T-cell (primary cell): ENCODE results near the gene HRH1. TPM values are rescaled to one million over a fixed set of nuclear protein-coding genes. Genes with fewer than 3 reads are reported as not detected.

Experiments used
- ATAC-seq, 4 experiments: fragments of 200-7000 bp in 3 of 4; fragments of 150-1000 bp in 1 of 4; cut with Tn5 transposase; replicated peaks in 1 of 4; 1 replicate in 3 of 4; 2 replicates in 1 of 4; pipeline ENCODE4 v1.10.0; 2021; ENCODE audit warnings: moderate library complexity in 3 of 4, mild to moderate bottlenecking in 2 of 4, moderate number of reproducible peaks in 1 of 4
- CTCF ChIA-PET, 2 donors: fragments of 300-600 bp; sonication (Branson Sonifier 250); formaldehyde crosslinking; loops; one replicate each; lab custom pipeline; 2022; ENCODE audit warnings: antibody characterized with exemption in 2 of 2; lab: Charles Lee
- POLR2A ChIA-PET, 2 donors: fragments of 300-600 bp; sonication (Branson Sonifier 250); formaldehyde crosslinking; loops; one replicate each; lab custom pipeline; 2022; ENCODE audit warnings: antibody characterized with exemption in 2 of 2; lab: Charles Lee
- DNase-seq, 35 experiments: peaks; one replicate each; pipeline versions ENCODE4 v3.0.0 to v3.0.0-alpha.2; 2013 to 2023
- H3K27ac ChIP-seq: one replicate; pipeline ENCODE4 v1.5.1; 2013; ENCODE audit warnings: low read length
- H3K27me3 ChIP-seq, 2 experiments: replicated peaks in 1 of 2; 1 replicate in 1 of 2; 2 replicates in 1 of 2; pipeline versions ENCODE4 v1.6.1 to v1.7.0; 2013; ENCODE audit warnings: low read length in 1 of 2, mixed read lengths in 1 of 2; ENCODE audit not compliant: control insufficient read depth in 2 of 2, insufficient read depth in 2 of 2; ENCODE audit errors: extremely low read depth in 1 of 2
- H3K36me3 ChIP-seq, 2 donors: 1 replicate in 1 of 2; 2 replicates in 1 of 2; pipeline versions ENCODE4 v1.6.1 to v1.7.0; 2013; ENCODE audit warnings: low read length in 1 of 2; ENCODE audit not compliant: control insufficient read depth in 2 of 2, insufficient read depth in 1 of 2; ENCODE audit errors: extremely low read depth in 1 of 2
- H3K4me1 ChIP-seq, 2 experiments: 1 replicate in 1 of 2; 2 replicates in 1 of 2; pipeline versions ENCODE4 v1.6.1 to v1.7.0; 2013; ENCODE audit warnings: low read length in 2 of 2, mixed read lengths in 1 of 2; ENCODE audit not compliant: insufficient read depth in 2 of 2, control insufficient read depth in 1 of 2; ENCODE audit errors: extremely low read depth in 1 of 2
- H3K4me3 ChIP-seq, 2 donors: 1 replicate in 1 of 2; 2 replicates in 1 of 2; pipeline versions ENCODE4 v1.5.1 to v1.7.0; 2013; ENCODE audit warnings: mild to moderate bottlenecking in 2 of 2, low read length in 1 of 2, moderate library complexity in 1 of 2; ENCODE audit not compliant: control insufficient read depth in 1 of 2; ENCODE audit errors: extremely low read depth in 1 of 2
- H3K9me3 ChIP-seq: 2 replicates; pipeline ENCODE4 v1.7.0; 2013
- H3K27ac Mint-ChIP-seq, 2 donors: one replicate each; pipeline ENCODE4 v1.8.0; 2020 to 2021; ENCODE audit warnings: mild to moderate bottlenecking in 2 of 2, mixed read lengths in 2 of 2
- H3K27me3 Mint-ChIP-seq, 2 donors: one replicate each; pipeline ENCODE4 v1.8.0; 2021 to 2022; ENCODE audit warnings: mixed read lengths in 2 of 2
- H3K36me3 Mint-ChIP-seq: one replicate; pipeline ENCODE4 v1.8.0; 2021; ENCODE audit warnings: mixed read lengths
- H3K4me1 Mint-ChIP-seq, 3 donors: one replicate each; pipeline ENCODE4 v1.8.0; 2020 to 2022; ENCODE audit warnings: mixed read lengths in 3 of 3, mild to moderate bottlenecking in 1 of 3
- H3K4me3 Mint-ChIP-seq, 3 donors: one replicate each; pipeline ENCODE4 v1.8.0; 2020 to 2022; ENCODE audit warnings: mild to moderate bottlenecking in 3 of 3, mixed read lengths in 3 of 3, moderate library complexity in 3 of 3
- H3K9me3 Mint-ChIP-seq, 3 donors: one replicate each; pipeline ENCODE4 v1.8.0; 2020 to 2022; ENCODE audit warnings: mixed read lengths in 3 of 3
- WGBS: methylation state at CpG from one replicate; pipeline ENCODE4 v1.1.5; 2013; ENCODE audit warnings: missing lambda C conversion rate; ENCODE audit not compliant: insufficient coverage; 5-methylcytosine and 5-hydroxymethylcytosine counted together
- total RNA-seq, 35 experiments: library from RNA in 6 of 35; stranded (reverse) in 6 of 35; fragments of 120-200 nt in 1 of 35; gene quantifications; one replicate each; pipeline versions ENCODE4 v1.2.1 to v1.2.4 and lab custom pipeline; 2013 to 2026

The HRH1 gene
- total RNA-seq, 5 donors from 2014 or later (not counting 1 experiment from before 2014, with no cell fraction given), result 0.19 to 2.0 (median 0.46) TPM; not detected in 2

DNA sequence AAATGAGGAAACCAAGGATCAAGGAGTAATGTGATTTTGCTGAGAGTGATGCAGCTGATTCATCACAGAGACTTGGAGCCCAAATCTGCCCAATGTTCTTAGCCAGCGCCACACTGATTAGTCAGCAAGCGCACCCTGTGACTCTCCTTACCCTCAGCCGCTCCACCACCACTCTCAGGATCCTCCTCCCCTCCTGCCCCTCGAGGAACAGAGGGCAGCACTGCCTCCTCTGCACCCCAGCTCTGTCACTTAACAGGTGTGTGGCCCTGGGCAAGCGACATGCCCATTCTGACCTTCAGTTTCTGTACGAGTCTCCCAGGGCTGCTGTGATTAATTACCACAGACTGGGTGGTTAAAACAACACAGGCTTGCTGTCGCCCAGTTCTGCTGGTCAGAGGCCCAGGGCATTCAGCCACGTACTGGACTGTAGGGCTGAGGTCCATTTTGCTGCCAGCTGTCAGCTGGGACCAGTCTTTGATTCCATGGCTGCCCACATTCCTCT, 36.1 kb upstream of the HRH1 start:
- ChIA-PET CTCF (interaction anchor here in 1 of 2 donors (0.6 kb wide), 1 partner anchor 55 kb away, joined by 3 read pairs; no protein-coding TSS in a partner anchor), POLR2A (no interaction called here)
- peaks cover 19 to 27% of the 10 kb centered on the region in 2 donors for H3K27me3 Mint-ChIP-seq
- Histone ChIP-seq H3K36me3 (no peaks in the 10 kb centered on the region), H3K4me3 (no peak overlapping the region), H3K27ac (no peak overlapping the region), H3K9me3 (no peaks in the 10 kb centered on the region), H3K4me1 (no peaks in the 10 kb centered on the region), H3K27me3 (peaks cover 0 to 22% of the 10 kb centered on the region in 2 experiments)
- 37% methylated on average over 6 of the region's 8 CpGs for WGBS
- peaks cover 2 to 8% (median 5%) of the 10 kb centered on the region in 3 donors for H3K9me3 Mint-ChIP-seq
- no peaks in the 10 kb centered on the region for H3K36me3 Mint-ChIP-seq
- H3K27ac Mint-ChIP-seq, result no peak overlapping the region
- DNase-seq (no peak), ATAC-seq (no peak)
- no peaks in the 10 kb centered on the region for H3K4me1 Mint-ChIP-seq
- no peak overlapping the region for H3K4me3 Mint-ChIP-seq

GRCh38 chr3:11120091-11120805, 34.0 kb upstream of the HRH1 start:
- H3K36me3 ChIP-seq, result no peaks in the 10 kb centered on the region
- no peaks in the 10 kb centered on the region for H3K4me1 ChIP-seq
- peaks cover 18 to 27% of the 10 kb centered on the region in 2 donors for H3K27me3 Mint-ChIP-seq
- CTCF ChIA-PET, result no interaction called here
- ATAC-seq (no peak), DNase-seq (no peak)
- H3K4me3 ChIP-seq, result no peak overlapping the region
- no peak overlapping the region for H3K4me3 Mint-ChIP-seq
- peaks cover 0 to 9% (median 8%) of the 10 kb centered on the region in 3 donors for H3K9me3 Mint-ChIP-seq
- no peaks in the 10 kb centered on the region for H3K36me3 Mint-ChIP-seq
- POLR2A ChIA-PET, result no interaction called here
- H3K4me1 Mint-ChIP-seq, result no peaks in the 10 kb centered on the region
- no peak overlapping the region for H3K27ac ChIP-seq
- H3K9me3 ChIP-seq, result no peaks in the 10 kb centered on the region
- H3K27ac Mint-ChIP-seq, result no peak overlapping the region
- H3K27me3 ChIP-seq, result peaks cover 0 to 26% of the 10 kb centered on the region in 2 experiments
- 43% methylated on average over 5 of the region's 10 CpGs for WGBS

GRCh38 chr3:11126653-11127052, 27.6 kb upstream of the HRH1 start:
- no peaks in the 10 kb centered on the region for H3K36me3 ChIP-seq
- ATAC-seq (no peak), DNase-seq (no peak)
- Mint-ChIP-seq H3K9me3 (peaks cover 0 to 5% (median 0%) of the 10 kb centered on the region in 3 donors), H3K27me3 (peaks cover 0 to 6% of the 10 kb centered on the region in 2 donors), H3K4me1 (no peaks in the 10 kb centered on the region), H3K27ac (no peak overlapping the region), H3K4me3 (no peak overlapping the region), H3K36me3 (no peaks in the 10 kb centered on the region)
- ChIA-PET POLR2A (no interaction called here), CTCF (no interaction called here)
- peaks cover 0 to 16% of the 10 kb centered on the region in 2 experiments for H3K27me3 ChIP-seq
- no peaks in the 10 kb centered on the region for H3K9me3 ChIP-seq
- 85% methylated on average over 8 of the region's 10 CpGs for WGBS
- no peak overlapping the region for H3K4me3 ChIP-seq
- no peak overlapping the region for H3K27ac ChIP-seq
- no peaks in the 10 kb centered on the region for H3K4me1 ChIP-seq

DNA sequence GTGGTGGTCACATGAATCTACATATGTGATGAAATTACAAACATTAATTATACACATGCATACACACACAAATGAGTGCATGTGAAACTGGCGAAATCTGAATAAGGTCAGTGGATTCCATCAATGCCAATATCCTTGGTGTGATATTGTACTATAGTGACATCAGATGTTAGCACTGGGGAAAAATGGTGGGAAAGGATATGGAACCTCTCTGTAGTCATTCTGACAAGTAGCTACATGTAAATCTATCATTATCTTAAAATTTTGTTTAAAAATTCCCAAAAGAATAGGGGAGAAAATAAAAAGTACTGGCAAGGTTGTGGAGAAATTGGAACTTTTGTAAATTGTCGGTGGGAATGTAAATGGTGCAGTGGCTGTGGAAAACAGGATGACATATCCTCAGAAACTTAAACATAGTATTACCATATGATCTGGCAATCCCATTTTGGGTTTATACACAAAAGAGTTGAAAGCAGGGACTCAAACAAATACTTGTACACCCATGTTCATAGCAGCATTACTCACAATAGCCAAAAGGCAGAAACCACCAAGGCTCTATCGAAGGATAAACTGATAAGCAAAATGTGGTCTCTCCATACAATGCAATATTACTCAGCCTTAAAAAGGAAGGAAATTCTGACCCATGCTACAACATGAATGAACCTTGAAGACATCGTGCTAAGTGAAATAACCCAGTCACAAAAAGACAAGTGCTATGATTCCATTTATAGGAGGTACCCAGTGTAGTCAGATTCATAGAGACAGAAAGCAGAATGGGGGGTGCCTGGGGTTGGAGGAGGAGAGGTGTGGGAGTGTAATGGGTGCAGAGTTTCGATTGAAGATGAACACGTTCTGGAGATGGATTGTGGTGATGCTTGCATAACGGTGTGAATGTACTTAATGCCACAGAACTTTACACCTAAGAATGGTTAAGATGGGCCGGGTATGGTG, 25.3 kb upstream of the HRH1 start:
- Mint-ChIP-seq H3K9me3 (peaks cover 0 to 1% (median 0%) of the 10 kb centered on the region in 3 donors), H3K27me3 (peaks cover 0 to 6% of the 10 kb centered on the region in 2 donors), H3K4me1 (no peaks in the 10 kb centered on the region), H3K36me3 (no peaks in the 10 kb centered on the region), H3K4me3 (no peak overlapping the region), H3K27ac (no peak overlapping the region)
- Histone ChIP-seq H3K27ac (no peak overlapping the region), H3K9me3 (no peaks in the 10 kb centered on the region), H3K27me3 (peaks cover 0 to 16% of the 10 kb centered on the region in 2 experiments), H3K4me1 (no peaks in the 10 kb centered on the region), H3K4me3 (no peak overlapping the region), H3K36me3 (no peaks in the 10 kb centered on the region)
- CTCF ChIA-PET, result no interaction called here
- POLR2A ChIA-PET, result no interaction called here
- DNase-seq, result no peak
- WGBS, result 0% methylated on average over 1 of the region's 8 CpGs
- no peak for ATAC-seq

DNA sequence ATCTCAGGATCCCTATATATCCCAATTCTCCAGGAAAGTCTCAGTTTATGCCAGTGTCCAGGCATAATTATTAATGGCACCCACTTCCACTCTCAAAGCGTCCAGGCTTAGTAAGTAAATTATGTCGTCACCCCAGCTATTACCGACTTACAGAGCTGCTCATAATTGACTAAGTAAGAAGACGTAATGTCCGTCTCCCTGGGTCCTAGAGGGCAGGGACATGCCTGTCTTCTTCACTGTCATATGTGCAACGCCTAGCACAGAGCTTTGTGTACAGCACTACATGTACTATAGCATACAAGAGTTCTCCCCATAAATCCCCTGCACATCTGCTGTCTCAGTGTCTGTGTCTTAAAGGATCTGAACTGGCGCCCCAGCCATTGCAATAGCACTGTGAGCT, 23.9 kb upstream of the HRH1 start:
- Histone ChIP-seq H3K36me3 (no peaks in the 10 kb centered on the region), H3K9me3 (no peaks in the 10 kb centered on the region), H3K27me3 (peaks cover 0 to 11% of the 10 kb centered on the region in 2 experiments), H3K4me1 (no peaks in the 10 kb centered on the region), H3K4me3 (no peak overlapping the region), H3K27ac (no peak overlapping the region)
- ATAC-seq, result no peak
- no peak for DNase-seq
- H3K4me1 Mint-ChIP-seq, result no peaks in the 10 kb centered on the region
- no peaks in the 10 kb centered on the region for H3K36me3 Mint-ChIP-seq
- peaks cover 0 to 6% of the 10 kb centered on the region in 2 donors for H3K27me3 Mint-ChIP-seq
- 80% methylated on average over 7 of the region's 7 CpGs for WGBS
- no peaks in the 10 kb centered on the region for H3K9me3 Mint-ChIP-seq
- H3K27ac Mint-ChIP-seq, result no peak overlapping the region
- no peak overlapping the region for H3K4me3 Mint-ChIP-seq
- CTCF ChIA-PET, result no interaction called here
- POLR2A ChIA-PET, result no interaction called here

DNA sequence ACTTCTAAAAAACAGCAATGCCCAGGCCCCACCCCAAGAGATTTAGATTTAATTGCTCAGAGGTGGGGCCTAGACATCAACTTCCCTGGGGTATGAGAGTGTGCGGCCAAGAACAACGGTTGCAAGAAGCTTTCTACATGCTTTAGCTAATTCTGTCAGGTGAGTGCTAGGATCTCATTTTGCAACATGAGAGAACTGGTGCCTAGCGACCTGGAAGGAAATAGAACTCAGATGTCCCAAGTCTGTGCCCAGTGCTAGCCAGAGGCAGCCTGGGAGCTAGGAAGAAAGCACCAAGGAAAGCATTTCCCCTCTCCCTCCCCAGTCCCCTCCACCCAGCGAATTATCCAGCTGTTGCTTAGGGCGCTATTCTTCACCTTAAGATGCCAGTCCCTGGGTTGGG, 22.9 kb upstream of the HRH1 start:
- no peaks in the 10 kb centered on the region for H3K4me1 Mint-ChIP-seq
- H3K27ac Mint-ChIP-seq, result no peak overlapping the region
- Histone ChIP-seq H3K27ac (no peak overlapping the region), H3K27me3 (peaks cover 0 to 15% of the 10 kb centered on the region in 2 experiments), H3K9me3 (no peaks in the 10 kb centered on the region), H3K4me3 (no peak overlapping the region), H3K4me1 (no peaks in the 10 kb centered on the region), H3K36me3 (no peaks in the 10 kb centered on the region)
- H3K27me3 Mint-ChIP-seq, result no peaks in the 10 kb centered on the region
- no peaks in the 10 kb centered on the region for H3K9me3 Mint-ChIP-seq
- H3K4me3 Mint-ChIP-seq, result no peak overlapping the region
- CTCF ChIA-PET, result no interaction called here
- ATAC-seq, result no peak
- 76% methylated on average over 3 of the region's 5 CpGs for WGBS
- POLR2A ChIA-PET, result no interaction called here
- H3K36me3 Mint-ChIP-seq, result no peaks in the 10 kb centered on the region
- DNase-seq, result no peak
